K562 (cell line): Measurements from ENCODE around the gene NEK2. TPM values are rescaled to one million over a fixed set of nuclear protein-coding genes. Genes with fewer than 3 reads are reported as not detected.

Source experiments
- ELF4 ChIP-seq: fragments of 450-650 bp; formaldehyde crosslinking; IDR thresholded peaks from 2 replicates; pipeline ENCODE4 v1.4.0; 2022; ENCODE audit warnings: missing genetic modification characterization
- ZBTB40 ChIP-seq, 2 experiments: fragments of 450-650 bp in 1 of 2; sonication (generic) in 1 of 2; formaldehyde crosslinking in 1 of 2; IDR thresholded peaks; 2 replicates each; pipeline versions ENCODE4 v1.7.1 to v1.9.0; 2016 to 2022; ENCODE audit warnings: inconsistent platforms in 1 of 2, mild to moderate bottlenecking in 1 of 2, missing genetic modification reagents in 1 of 2
- polyA plus RNA-seq, 8 experiments: library from polyadenylated mRNA; depleted of rRNA in 4 of 8; stranded (reverse) in 5 of 8; unstranded in 3 of 8; fragments of >200 nt; fragmentation: Nextera tagmentation in 2 of 8; fragmentation: Illumina TruSeq in 1 of 8; extraction: Ambion mirVana in 2 of 8; extraction: Trizol in 1 of 8; gene quantifications; 2 replicates each; pipeline versions ENCODE4 v1.2.1 to v1.2.3, GENCODE V29; 2011 to 2014; ENCODE audit warnings: inconsistent platforms in 1 of 8, missing spikeins in 1 of 8
- total RNA-seq, 7 experiments: library from RNA; depleted of rRNA in 6 of 7; stranded (reverse); fragments of >200 nt in 6 of 7; fragmentation: Illumina TruSeq in 2 of 7; extraction: Trizol in 2 of 7; gene quantifications; 2 replicates each; pipeline versions ENCODE4 v1.2.1 to v1.2.3, GENCODE V29; 2011 to 2021; ENCODE audit warnings: low replicate concordance in 1 of 7
- TF ChIP-seq, protein P1 (sequence below): fragments of 450-650 bp; conservative IDR thresholded peaks from 2 replicates; pipeline ENCODE4 v1.6.1; 2016; ENCODE audit warnings: missing genetic modification characterization, low read depth, mild to moderate bottlenecking, missing compliant biosample characterization, moderate library complexity

NEK2 gene
- total and polyA plus RNA-seq, 9 of the 15 experiments (the other 6 are each of a cell fraction or from before 2014, with no cell fraction given): 30.0 to 74.7 (median 66.4) TPM

GRCh38 chr1:211640301-211640630 is 35.2 kb downstream of the NEK2 start (continued):
- TF ChIP-seq, protein P1, sequence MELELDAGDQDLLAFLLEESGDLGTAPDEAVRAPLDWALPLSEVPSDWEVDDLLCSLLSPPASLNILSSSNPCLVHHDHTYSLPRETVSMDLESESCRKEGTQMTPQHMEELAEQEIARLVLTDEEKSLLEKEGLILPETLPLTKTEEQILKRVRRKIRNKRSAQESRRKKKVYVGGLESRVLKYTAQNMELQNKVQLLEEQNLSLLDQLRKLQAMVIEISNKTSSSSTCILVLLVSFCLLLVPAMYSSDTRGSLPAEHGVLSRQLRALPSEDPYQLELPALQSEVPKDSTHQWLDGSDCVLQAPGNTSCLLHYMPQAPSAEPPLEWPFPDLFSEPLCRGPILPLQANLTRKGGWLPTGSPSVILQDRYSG (tag): no peak
- no peak for TF ChIP-seq ELF4 (CRISPR knock-in tag)
- no peak for TF ChIP-seq ZBTB40 (IDR thresholded peaks at IDR 0.05)
- no peak for TF ChIP-seq ZBTB40 (CRISPR knock-in tag; IDR thresholded peaks at IDR 0.05)
